ENCODE measurements around the gene RGS11.

GRCh38 chr16:255183-255582 is 20.6 kb downstream of the RGS11 start:
- no peak for TF ChIP-seq CTCF (IDR thresholded peaks at IDR 0.05)
- TF ChIP-seq POLR2AphosphoS5 (IDR thresholded peaks at IDR 0.05), result no peak

All from breast epithelium (tissue), 3 donors.